ENCODE data around the gene RNASE12.
"Not testable (repeated sequence)": the region's sequence is repeated elsewhere in the genome, so short reads cannot be mapped to it uniquely, and the experiment has no call there.

RNASE12 gene

GRCh38 chr14:20591235-20591634 lies at the start of gene RNASE12:
RNASE12 (minus strand) TSS chr14:20591376; CDS start chr14:20590723, 653 bp downstream.
- no peak for DNase-seq

GRCh38 chr14:20632831-20633691 lies 41.9 kb upstream of the RNASE12 start:
- peak; percentile 63 for DNase-seq

GRCh38 chr14:20632448-20632830 lies 41.3 kb upstream of the RNASE12 start:
- DNase-seq = no peak

GRCh38 chr14:20631880-20632389 lies 40.8 kb upstream of the RNASE12 start:
- DNase-seq = no peak

GRCh38 chr14:20631023-20631879 lies 40.1 kb upstream of the RNASE12 start:
- DNase-seq = peak; percentile 57

GRCh38 chr14:20630340-20631022 lies 39.3 kb upstream of the RNASE12 start:
- no peak for DNase-seq

- no peak for DNase-seq
Measured at GRCh38 chr14:20628063-20628854, 37.1 kb upstream of the RNASE12 start.

GRCh38 chr14:20627346-20628027 lies 36.3 kb upstream of the RNASE12 start:
- no peak for DNase-seq

GRCh38 chr14:20626274-20626673 lies 35.1 kb upstream of the RNASE12 start:
- DNase-seq = no peak

- DNase-seq = no peak
Measured at GRCh38 chr14:20624495-20625070, 33.4 kb upstream of the RNASE12 start.

- no peak for DNase-seq
Measured at GRCh38 chr14:20623798-20624197, 32.6 kb upstream of the RNASE12 start.

- DNase-seq = no peak
Measured at GRCh38 chr14:20622816-20623291, 31.7 kb upstream of the RNASE12 start.

GRCh38 chr14:20620798-20621478 lies 29.8 kb upstream of the RNASE12 start:
- no peak for DNase-seq

GRCh38 chr14:20619688-20620087 lies 28.5 kb upstream of the RNASE12 start:
- not testable (repeated sequence) for DNase-seq

GRCh38 chr14:20618271-20618749 lies 27.1 kb upstream of the RNASE12 start:
- DNase-seq = no peak

- DNase-seq = no peak
Measured at GRCh38 chr14:20617138-20618003, 26.2 kb upstream of the RNASE12 start.

GRCh38 chr14:20615996-20616395 lies 24.8 kb upstream of the RNASE12 start:
- no peak for DNase-seq

GRCh38 chr14:20614038-20614840 lies 23.1 kb upstream of the RNASE12 start:
- DNase-seq = no peak

All from stimulated activated CD4-positive, alpha-beta T cell treated with anti-CD3 and anti-CD28 coated beads, Interleukin-12 subunit alpha, Interleukin-12 subunit beta, amount 100 ng/mL, for 4 hours (primary cell).